M059J (cell line): Measurements from ENCODE around the gene MSH3. TPM values are rescaled to one million over a fixed set of nuclear protein-coding genes. Genes with fewer than 3 reads are reported as not detected.
"Not testable (repeated sequence)": the region's sequence is repeated elsewhere in the genome, so short reads cannot be mapped to it uniquely, and the experiment has no call there.

Experiments
- DNase-seq: peaks from one replicate; pipeline ENCODE4 v3.0.0-alpha.2; 2012; ENCODE audit warnings: low read depth
- total RNA-seq: library from RNA; depleted of rRNA; stranded (reverse); fragments of >200 nt; shearing (Covaris generic); gene quantifications from 2 replicates; pipeline ENCODE4 v1.2.3, GENCODE V29; 2014

Gene MSH3
- total RNA-seq, 1 experiment from 2014 or later = 10.1 TPM

- no peak for DNase-seq
Observed at GRCh38 chr5:80706835-80707447, 52.5 kb downstream of the MSH3 start.

GRCh38 chr5:80707645-80708044 is 53.2 kb downstream of the MSH3 start:
- no peak for DNase-seq

- no peak for DNase-seq
Observed at GRCh38 chr5:80711216-80711615, 56.8 kb downstream of the MSH3 start.

- DNase-seq = peak; percentile 54
Observed at GRCh38 chr5:80711938-80712337, 57.5 kb downstream of the MSH3 start.

- no peak for DNase-seq
Observed at GRCh38 chr5:80712919-80713318, 58.5 kb downstream of the MSH3 start.

GRCh38 chr5:80713631-80714030 is 59.2 kb downstream of the MSH3 start:
- DNase-seq = no peak

- DNase-seq = no peak
Observed at GRCh38 chr5:80714570-80715298, 60.3 kb downstream of the MSH3 start.

GRCh38 chr5:80715887-80716286 is 61.4 kb downstream of the MSH3 start:
- no peak for DNase-seq

GRCh38 chr5:80720181-80720580 is 65.7 kb downstream of the MSH3 start:
- no peak for DNase-seq

- no peak for DNase-seq
Observed at GRCh38 chr5:80722916-80723315, 68.5 kb downstream of the MSH3 start.

- no peak for DNase-seq
Observed at GRCh38 chr5:80725446-80725845, 71.0 kb downstream of the MSH3 start.

- DNase-seq = peak; percentile 90
Observed at GRCh38 chr5:80736730-80737129, 82.3 kb downstream of the MSH3 start.

- DNase-seq = no peak
Observed at GRCh38 chr5:80738466-80738865, 84.0 kb downstream of the MSH3 start.

- no peak for DNase-seq
Observed at GRCh38 chr5:80739057-80739456, 84.6 kb downstream of the MSH3 start.

GRCh38 chr5:80739496-80739895 is 85.0 kb downstream of the MSH3 start:
- no peak for DNase-seq

- no peak for DNase-seq
Observed at GRCh38 chr5:80739898-80740297, 85.4 kb downstream of the MSH3 start.

GRCh38 chr5:80740488-80740887 is 86.0 kb downstream of the MSH3 start:
- DNase-seq = not testable (repeated sequence)

GRCh38 chr5:80740999-80741398 is 86.5 kb downstream of the MSH3 start:
- no peak for DNase-seq

GRCh38 chr5:80744149-80744548 is 89.7 kb downstream of the MSH3 start:
- no peak for DNase-seq

GRCh38 chr5:80745490-80745889 is 91.0 kb downstream of the MSH3 start:
- peak; percentile 85 for DNase-seq

GRCh38 chr5:80747922-80748321 is 93.5 kb downstream of the MSH3 start:
- no peak for DNase-seq

GRCh38 chr5:80752427-80752826 is 98.0 kb downstream of the MSH3 start:
- no peak for DNase-seq

GRCh38 chr5:80753712-80754111 is 99.3 kb downstream of the MSH3 start:
- no peak for DNase-seq

GRCh38 chr5:80754900-80755299 is 100.4 kb downstream of the MSH3 start:
- peak; percentile 58 for DNase-seq
